ENCODE measurements around the gene STK32C.
"Not testable (repeated sequence)": the region's sequence is repeated elsewhere in the genome, so short reads cannot be mapped to it uniquely, and the experiment has no call there.

The STK32C gene

GRCh38 chr10:132279873-132280645, 27.7 kb downstream of the STK32C start:
- no peak for DNase-seq

DNA sequence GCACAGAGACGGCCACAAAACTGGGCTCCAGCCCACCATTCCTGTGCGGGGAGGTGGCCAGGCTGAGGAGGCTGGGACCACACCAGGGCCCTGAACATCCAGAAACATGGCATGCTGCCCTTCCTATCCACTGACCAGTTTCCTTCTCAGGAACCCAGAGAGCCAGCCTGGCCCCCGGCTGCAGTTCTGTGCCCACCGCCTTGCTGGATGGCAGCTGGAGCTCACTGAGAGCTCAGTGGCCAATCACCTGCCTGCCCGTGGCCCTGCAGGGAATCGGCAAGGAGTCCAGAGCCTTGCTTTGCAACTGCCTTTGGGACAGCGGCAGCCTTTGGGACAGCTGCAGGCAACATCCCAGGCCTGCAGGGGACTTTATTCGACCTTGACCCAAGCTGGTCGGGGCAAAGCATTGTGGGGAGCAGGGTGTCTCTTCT, 30.4 kb downstream of the STK32C start:
- no peak for DNase-seq

DNA sequence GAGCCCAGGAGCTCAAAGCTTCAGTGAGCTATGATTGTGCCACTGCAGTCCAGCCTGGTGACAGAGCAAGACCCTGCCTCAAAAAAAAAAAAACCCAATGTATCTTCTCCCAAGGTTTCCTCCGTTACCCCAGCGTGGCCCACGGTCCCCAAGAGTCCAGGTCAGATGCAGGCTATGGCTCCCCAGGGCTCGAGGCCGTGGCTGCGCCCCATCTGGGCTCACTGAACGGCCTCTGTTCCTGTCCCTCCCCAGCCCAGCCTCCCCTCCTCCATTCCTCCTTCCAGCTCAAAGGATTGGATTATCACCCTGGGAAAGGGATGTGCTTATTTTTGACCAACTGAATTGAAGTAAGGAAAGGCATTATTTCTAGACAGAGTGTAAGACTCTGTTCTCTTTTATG, 31.0 kb downstream of the STK32C start:
- no peak for DNase-seq

DNA sequence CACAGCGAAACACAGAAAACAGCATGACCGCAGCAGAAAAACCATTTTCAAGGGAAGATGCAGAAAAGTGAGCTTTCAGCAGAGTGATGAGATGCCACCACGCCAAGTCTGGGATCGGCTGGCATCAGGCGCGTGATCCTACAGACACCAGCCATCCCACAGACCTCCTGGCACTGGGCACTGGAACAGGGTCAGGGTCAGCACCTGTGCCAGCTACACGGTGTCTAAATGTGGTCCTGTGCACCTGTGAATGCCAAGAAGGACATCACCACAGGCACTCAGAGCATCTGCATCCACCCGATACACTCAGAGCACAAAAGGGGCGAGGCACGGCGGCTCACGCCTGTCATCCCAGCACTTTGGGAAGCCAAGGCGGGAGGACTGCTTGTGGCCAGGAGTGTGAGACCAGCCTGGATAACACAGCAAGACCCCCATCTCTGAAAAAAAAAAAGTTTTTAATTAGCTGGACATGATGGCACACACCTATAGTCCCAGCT, 31.5 kb downstream of the STK32C start:
- no peak for DNase-seq

- no peak for DNase-seq
Observed at GRCh38 chr10:132275426-132276178, 32.1 kb downstream of the STK32C start.

DNA sequence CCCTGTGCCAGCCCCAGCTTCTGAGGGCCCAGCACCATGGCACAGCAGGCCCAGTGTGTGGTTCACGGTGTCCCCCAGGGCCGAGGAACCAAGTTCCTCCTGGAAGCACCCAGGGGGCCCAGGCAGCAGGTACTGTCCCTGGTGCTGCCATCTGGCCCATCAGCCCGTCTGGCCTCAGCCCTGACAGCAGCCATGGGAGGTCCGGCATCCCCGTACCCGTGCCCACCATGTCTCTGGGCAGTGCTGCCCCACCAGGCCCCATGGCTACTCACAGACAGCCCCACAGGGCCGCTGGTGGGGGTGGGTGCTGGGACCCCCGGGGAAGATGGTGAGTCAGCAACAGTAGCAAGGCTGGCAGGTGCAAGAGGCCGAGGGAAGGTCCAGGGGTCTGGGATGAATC, 32.8 kb downstream of the STK32C start:
- DNase-seq, result no peak

DNA sequence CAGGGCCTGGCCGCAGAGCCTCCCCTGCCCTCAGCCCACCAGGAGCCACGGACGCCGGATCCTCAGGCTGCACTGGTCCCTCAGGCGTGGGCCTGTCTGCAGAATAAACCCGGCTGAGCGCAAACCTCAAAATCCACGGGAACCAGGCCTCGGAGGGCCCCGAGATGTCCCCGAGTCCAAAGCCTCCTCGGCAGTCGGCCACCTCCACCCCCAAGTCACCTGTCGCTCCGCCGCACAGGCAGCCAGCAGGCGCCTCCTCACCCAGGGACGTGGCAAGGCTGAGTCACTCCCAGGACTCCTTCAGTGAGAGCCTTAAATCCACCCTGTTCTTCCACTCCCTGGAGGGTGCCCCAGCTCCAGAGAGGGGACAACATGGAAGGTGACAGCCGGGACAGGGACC, 33.2 kb downstream of the STK32C start:
- no peak for DNase-seq

GRCh38 chr10:132273966-132274365, 33.8 kb downstream of the STK32C start:
- DNase-seq, result no peak

- DNase-seq, result no peak
Observed at GRCh38 chr10:132273304-132273944, 34.3 kb downstream of the STK32C start.

- no peak for DNase-seq
Observed at GRCh38 chr10:132272231-132272971, 35.3 kb downstream of the STK32C start.

DNA sequence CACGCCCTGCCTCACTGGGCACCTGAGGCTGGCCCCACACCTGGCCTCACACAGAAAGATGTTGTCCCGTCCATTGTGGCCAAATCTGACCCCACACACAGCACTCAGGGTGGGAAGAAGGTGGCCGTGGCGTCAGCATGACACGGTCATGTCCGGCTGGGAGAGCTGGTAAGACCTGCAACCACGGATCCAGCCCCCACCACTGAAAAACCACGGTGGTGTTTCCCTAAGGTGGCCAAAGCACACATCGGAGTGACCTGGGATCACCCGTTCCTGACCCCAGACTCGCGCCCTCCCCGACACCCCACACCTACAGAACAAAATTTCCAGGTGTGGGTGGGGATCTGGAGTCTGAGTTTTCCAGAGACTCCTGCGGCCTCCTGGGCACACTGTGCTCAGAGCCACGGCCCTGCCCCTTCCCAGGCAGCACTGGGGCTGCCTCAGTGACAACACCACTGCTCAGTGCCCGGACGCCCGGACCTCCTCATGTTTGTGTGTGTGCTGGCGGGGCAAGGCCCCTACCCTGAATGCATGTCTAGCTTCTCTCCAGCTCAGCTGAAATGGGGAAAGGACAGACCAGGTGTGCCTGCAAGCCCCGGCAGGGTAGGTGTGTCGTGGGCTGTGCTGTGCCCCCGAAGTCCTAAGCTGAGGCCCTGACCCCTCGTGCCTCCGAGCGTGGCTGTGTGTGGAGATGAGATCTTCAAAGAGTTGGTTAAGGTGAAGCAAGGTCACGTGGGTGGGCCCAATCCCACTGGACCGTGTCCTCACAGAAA, 36.1 kb downstream of the STK32C start:
- DNase-seq, result no peak

GRCh38 chr10:132270721-132271457, 36.9 kb downstream of the STK32C start:
- DNase-seq, result no peak

DNA sequence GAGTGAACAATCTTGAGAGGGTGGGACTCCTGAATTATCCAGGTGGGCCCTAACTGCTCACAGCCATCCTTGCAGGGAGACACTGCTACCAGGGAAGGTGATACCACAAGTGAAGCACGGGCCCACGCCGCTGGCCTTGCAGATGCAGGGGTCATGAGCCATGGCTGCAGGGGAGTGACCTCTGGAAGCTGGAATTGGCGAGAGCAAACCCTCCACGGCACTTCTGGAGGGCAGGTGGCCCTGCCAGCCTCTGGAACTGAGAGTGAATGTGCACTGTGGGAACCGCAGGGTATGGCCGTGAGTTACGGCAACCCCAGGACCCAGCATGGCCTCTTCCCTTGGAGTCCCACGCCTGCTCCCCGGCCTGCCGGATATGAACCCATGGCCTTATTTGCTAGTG, 37.5 kb downstream of the STK32C start:
- DNase-seq, result no peak

GRCh38 chr10:132269266-132270230, 38.2 kb downstream of the STK32C start:
- no peak for DNase-seq

DNA sequence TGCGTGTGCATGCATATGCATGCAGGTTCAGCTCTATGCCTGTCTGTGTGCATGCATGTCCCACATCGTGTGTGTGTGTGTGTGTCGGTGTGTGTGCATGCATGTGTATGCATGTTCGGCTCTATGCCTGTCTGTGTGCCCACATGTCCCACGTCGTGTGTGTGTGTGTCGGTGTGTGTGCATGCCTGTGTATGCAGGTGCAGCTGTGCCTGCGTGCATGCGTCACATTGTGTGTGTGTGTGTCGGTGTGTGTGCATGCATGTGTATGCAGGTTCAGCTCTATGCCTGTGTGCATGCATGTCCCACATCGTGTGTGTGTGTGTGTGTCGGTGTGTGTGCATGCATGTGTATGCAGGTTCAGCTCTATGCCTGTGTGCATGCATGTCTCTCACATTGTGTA, 39.8 kb downstream of the STK32C start:
- not testable (repeated sequence) for DNase-seq

DNA sequence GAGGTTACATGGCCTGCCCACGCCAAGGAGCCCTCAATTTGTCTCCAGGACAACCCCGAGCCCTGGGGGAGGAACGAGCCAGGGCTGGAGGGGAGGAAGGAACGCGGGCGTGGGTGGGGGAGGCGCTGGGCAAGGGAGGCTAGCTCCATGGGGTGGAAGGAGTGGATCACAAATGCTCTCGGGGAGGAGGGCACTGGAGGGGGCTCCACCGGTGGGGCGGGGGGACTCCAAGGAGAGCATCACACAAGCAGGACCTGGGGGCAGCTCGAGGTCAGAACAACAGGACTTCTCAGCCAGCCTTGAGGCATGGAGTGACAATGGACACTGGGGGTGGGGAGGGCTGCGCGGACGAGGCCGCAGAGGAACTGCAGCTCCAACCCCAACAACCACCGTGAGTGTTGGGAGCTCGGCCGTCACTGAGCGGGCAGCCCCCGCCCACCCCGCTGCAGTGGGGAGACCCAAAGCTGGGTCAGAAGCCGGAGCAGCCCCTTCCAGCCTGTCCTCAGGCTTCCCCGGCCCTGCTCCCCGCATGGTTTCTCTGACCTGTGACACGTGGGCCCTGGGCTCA, 41.1 kb downstream of the STK32C start:
- no peak for DNase-seq

DNA sequence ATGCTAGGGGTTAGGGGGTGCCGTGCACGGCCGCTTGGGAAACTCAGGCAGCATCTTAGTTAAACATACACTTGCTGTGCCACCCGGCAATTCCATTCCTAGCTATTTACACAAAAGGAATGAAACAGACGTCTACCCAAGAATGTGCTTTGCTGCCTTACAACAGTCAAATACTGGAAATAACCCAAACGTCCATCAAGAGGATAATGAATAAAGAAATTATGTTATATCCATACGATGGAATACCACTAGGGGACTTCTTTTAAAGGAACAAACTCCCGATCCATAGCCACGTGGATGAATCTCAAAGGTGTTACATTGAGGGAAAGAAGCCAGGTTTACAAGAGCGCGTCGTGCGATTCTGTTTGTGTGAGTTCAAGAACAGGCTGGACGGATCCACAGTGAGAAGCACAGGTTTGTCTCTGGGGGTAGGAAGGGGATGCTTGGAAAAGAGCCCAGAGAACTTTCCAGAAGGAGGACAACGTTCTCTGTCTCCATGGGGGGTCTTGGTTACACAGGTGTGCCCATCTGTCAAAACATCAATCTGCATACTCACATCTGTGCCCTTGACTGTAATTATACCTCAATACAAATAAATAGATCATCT, 41.8 kb downstream of the STK32C start:
- DNase-seq, result no peak

GRCh38 chr10:132264966-132265889, 42.5 kb downstream of the STK32C start:
- DNase-seq, result no peak
